WERI-Rb-1 (cell line): Measurements from ENCODE around the gene GDNF.

Experiments
- DNase-seq: peaks from one replicate; pipeline ENCODE4 v3.0.0-alpha.2; 2020
- H3K27ac ChIP-seq: fragments of 250-450 bp; sonication (Bioruptor Pico); 2 replicates; pipeline ENCODE4 v1.5.1; 2020; ENCODE audit warnings: mild to moderate bottlenecking, moderate library complexity
- H3K27me3 ChIP-seq: fragments of 250-450 bp; sonication (Bioruptor Pico); 2 replicates; pipeline ENCODE4 v1.5.1; 2021; ENCODE audit warnings: mild to moderate bottlenecking, low read depth, moderate library complexity; ENCODE audit not compliant: insufficient read depth, severe bottlenecking
- H3K36me3 ChIP-seq: fragments of 250-450 bp; sonication (Bioruptor Pico); 2 replicates; pipeline ENCODE4 v1.5.1; 2020; ENCODE audit warnings: mild to moderate bottlenecking, moderate library complexity
- H3K4me3 ChIP-seq: 2 replicates; pipeline ENCODE4 v1.5.1; 2011; ENCODE audit warnings: low read depth, mild to moderate bottlenecking, control low read depth, low read length
- H3K9me3 ChIP-seq: fragments of 250-450 bp; sonication (Bioruptor Pico); 2 replicates; pipeline ENCODE4 v1.5.1; 2021; ENCODE audit warnings: mild to moderate bottlenecking, moderate library complexity; ENCODE audit not compliant: severe bottlenecking
- CTCF ChIP-seq: IDR thresholded peaks from 2 replicates; pipeline ENCODE4 v1.5.1; 2011; ENCODE audit warnings: low read depth, mild to moderate bottlenecking, control low read depth, inconsistent platforms, low read length

The GDNF gene

GRCh38 chr5:37876943-37877342 lies 37.1 kb upstream of the GDNF start:
- no peaks in the 10 kb centered on the region for H3K36me3 ChIP-seq

GRCh38 chr5:37876245-37876644 lies 36.4 kb upstream of the GDNF start:
- H3K36me3 ChIP-seq: no peaks in the 10 kb centered on the region
- no peak for TF ChIP-seq CTCF
- no peak for DNase-seq
- no peaks in the 10 kb centered on the region for H3K27me3 ChIP-seq
- peaks cover 10% of the 10 kb centered on the region for H3K9me3 ChIP-seq
- H3K27ac ChIP-seq: no peak overlapping the region
- no peak overlapping the region for H3K4me3 ChIP-seq

More at GRCh38 chr5:37876943-37877342, 37.1 kb upstream of the GDNF start:
- H3K27me3 ChIP-seq: no peaks in the 10 kb centered on the region
- no peak for TF ChIP-seq CTCF
- no peak for DNase-seq
- H3K4me3 ChIP-seq: no peak overlapping the region
- H3K9me3 ChIP-seq: peaks cover 10% of the 10 kb centered on the region
- H3K27ac ChIP-seq: no peak overlapping the region

DNA sequence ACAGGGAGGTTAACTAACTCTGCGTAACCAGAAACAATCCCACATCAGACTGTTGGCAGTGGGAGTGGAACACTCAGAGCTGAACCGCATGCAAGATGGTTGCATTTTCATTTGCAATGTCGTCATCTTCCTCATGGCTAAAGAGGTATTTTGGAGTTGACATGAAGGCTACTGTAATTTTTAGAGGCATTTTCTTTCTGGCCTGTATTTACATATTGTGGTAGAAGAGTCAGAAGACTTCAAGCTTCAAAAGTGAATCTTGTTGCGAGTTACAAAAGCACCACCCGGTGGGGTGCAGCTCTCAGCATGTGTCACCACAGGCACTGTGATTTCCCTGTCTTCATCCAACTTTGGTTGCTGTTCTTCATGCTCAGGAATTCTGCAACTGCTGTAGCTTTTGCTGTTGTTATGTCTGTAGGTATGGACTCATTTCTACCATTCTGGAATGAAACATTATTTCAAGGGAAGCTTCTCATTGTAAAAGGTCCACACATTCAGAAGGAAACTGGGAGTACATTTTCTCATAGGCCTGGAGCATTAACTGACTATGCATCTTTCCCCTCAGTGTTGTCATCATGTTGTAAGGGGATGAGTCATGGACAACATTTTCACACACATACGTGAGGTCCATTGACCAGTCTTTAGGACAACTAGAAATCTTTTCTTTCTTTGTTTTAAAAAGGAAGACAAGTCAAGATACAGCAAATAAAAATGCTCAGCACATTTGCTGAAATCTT lies 35.4 kb upstream of the GDNF start:
- Histone ChIP-seq H3K27ac (no peak overlapping the region), H3K36me3 (no peaks in the 10 kb centered on the region), H3K4me3 (no peak overlapping the region), H3K27me3 (no peaks in the 10 kb centered on the region), H3K9me3 (peaks cover 10% of the 10 kb centered on the region)
- DNase-seq: no peak
- TF ChIP-seq CTCF: no peak

DNA sequence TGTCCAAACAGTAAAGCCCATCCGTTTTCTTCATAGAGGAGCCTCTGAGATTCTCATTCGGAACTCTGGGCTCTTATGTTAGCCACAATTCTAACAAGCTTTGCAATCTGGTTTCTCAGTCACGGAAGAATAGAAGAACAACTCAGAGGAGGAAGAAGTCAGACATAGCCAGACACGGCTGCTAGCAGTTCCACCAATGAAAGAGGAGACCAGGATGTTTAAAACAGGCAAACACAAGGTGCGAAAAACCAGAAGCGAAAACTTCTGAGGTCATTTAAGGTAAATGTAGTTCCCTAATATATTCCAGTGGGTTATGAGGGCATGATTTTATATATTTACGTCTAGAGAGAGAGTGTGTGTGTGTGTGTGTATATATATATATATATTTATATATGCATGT lies 34.1 kb upstream of the GDNF start:
- H3K9me3 ChIP-seq: peaks cover 10% of the 10 kb centered on the region
- H3K4me3 ChIP-seq: no peak overlapping the region
- H3K27me3 ChIP-seq: no peaks in the 10 kb centered on the region
- H3K36me3 ChIP-seq: no peaks in the 10 kb centered on the region
- DNase-seq: no peak
- H3K27ac ChIP-seq: no peak overlapping the region
- TF ChIP-seq CTCF: no peak

DNA sequence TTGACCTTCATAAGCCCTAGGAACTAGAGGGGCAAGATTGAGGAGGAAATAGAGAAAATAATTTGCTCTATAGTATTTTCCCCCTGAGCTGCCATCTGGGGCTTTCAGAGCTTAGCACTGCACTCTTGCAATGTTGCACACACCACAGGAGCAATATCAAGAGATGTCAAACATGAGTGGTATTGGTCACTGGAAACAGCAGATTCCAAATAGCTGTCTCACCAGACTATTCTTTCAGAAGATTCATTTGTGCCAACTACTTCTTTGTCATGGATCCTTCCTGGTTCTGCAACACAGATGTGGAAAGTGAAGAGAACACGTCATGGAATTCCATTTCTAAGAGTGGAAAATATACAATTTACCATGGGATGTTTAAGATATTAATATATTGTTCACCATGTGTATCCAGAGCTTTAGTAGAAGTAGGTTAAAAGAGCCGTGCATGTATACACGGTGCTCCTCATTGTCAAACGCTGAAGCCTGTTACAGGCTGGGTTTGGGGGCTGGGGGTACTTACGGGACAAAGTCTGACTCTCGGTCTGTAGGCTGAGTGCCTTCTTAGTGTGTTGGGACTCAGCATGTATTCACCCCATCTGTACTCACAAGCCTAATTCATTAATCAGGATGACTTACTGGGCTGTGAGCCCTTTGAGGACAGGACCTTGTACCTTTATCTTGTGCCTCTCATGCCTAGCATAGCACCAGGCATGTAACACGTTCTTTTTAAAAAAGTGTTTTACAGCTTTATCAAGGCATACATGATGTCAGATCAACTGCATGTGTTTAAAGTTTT lies 31.4 kb upstream of the GDNF start:
- no peaks in the 10 kb centered on the region for H3K27me3 ChIP-seq
- no peak for TF ChIP-seq CTCF
- H3K4me3 ChIP-seq: no peak overlapping the region
- H3K9me3 ChIP-seq: peaks cover 7% of the 10 kb centered on the region
- no peak for DNase-seq
- H3K36me3 ChIP-seq: no peaks in the 10 kb centered on the region
- H3K27ac ChIP-seq: no peak overlapping the region
